Endothelial cell of umbilical vein (primary cell): Measurements from ENCODE around the gene S100A4. TPM values are rescaled to one million over a fixed set of nuclear protein-coding genes. Genes with fewer than 3 reads are reported as not detected.

Experiments used
- BruUV-seq: library from RNA; stranded (reverse); fragments of 400-500 nt; replicated peaks from 2 replicates; lab custom pipeline; 2021; lab: Mats Ljungman, UMichigan
- CTCF ChIA-PET: fragments of 300-600, 350-600 bp; sonication (Branson Sonifier 250); formaldehyde crosslinking; loops from one replicate; lab custom pipeline; 2021; ENCODE audit warnings: antibody characterized with exemption, inconsistent platforms; lab: Charles Lee
- POLR2A ChIA-PET: fragments of 300-600, 350-600 bp; sonication (Branson Sonifier 250); formaldehyde crosslinking; loops from one replicate; lab custom pipeline; 2021; ENCODE audit warnings: antibody characterized with exemption, inconsistent platforms; lab: Charles Lee
- DNase-seq: peaks from one replicate; pipeline ENCODE4 v3.0.0-alpha.2; 2011; ENCODE audit warnings: low read depth, low spot score
- FAIRE-seq: peaks from 2 replicates; lab custom pipeline; 2011; peaks lifted over from hg19 to GRCh38; lab: Jason Lieb, UNC
- H2AFZ ChIP-seq: 2 replicates; pipeline ENCODE4 v1.6.0; 2012; ENCODE audit warnings: low read depth, low read length, control low read depth, inconsistent platforms
- H3K27ac ChIP-seq: 2 replicates; pipeline ENCODE4 v1.5.1; 2011; ENCODE audit warnings: low read depth, mild to moderate bottlenecking, control low read depth, low read length, moderate library complexity; ENCODE audit not compliant: insufficient read depth
- H3K27me3 ChIP-seq, 2 experiments: 2 replicates each; pipeline versions ENCODE4 v1.6.0 to v1.6.1; 2011; ENCODE audit warnings: low read length in 2 of 2, mixed read lengths in 1 of 2; ENCODE audit not compliant: control insufficient read depth in 2 of 2, insufficient read depth in 2 of 2
- H3K36me3 ChIP-seq, 2 experiments: 2 replicates in 1 of 2; 3 replicates in 1 of 2; pipeline ENCODE4 v1.5.1; 2011; ENCODE audit warnings: low read length in 2 of 2, mild to moderate bottlenecking in 1 of 2, moderate library complexity in 1 of 2; ENCODE audit not compliant: control insufficient read depth in 2 of 2, insufficient read depth in 2 of 2; ENCODE audit errors: extremely low read depth in 1 of 2
- H3K4me1 ChIP-seq: 3 replicates; pipeline ENCODE4 v1.5.1; 2011; ENCODE audit warnings: mild to moderate bottlenecking, low read length; ENCODE audit not compliant: control insufficient read depth, insufficient read depth; ENCODE audit errors: extremely low read depth
- H3K4me2 ChIP-seq: 2 replicates; pipeline ENCODE4 v1.6.1; 2011; ENCODE audit warnings: low read length, control low read depth, mixed read lengths; ENCODE audit not compliant: insufficient read depth
- H3K4me3 ChIP-seq, 3 experiments: fragments of 200-600 bp in 1 of 3; sonication (generic), shearing (Covaris generic) in 1 of 3; replicated peaks in 1 of 3; 2 replicates each; pipeline ENCODE4 v1.5.1; 2011 to 2016; ENCODE audit warnings: control low read depth in 3 of 3, low read length in 3 of 3, mild to moderate bottlenecking in 2 of 3, inconsistent platforms in 1 of 3, low read depth in 1 of 3, moderate library complexity in 1 of 3; ENCODE audit not compliant: insufficient read depth in 1 of 3
- H3K79me2 ChIP-seq: 2 replicates; pipeline ENCODE4 v1.6.0; 2012; ENCODE audit warnings: low read length, inconsistent platforms; ENCODE audit not compliant: control insufficient read depth, insufficient read depth
- H3K9ac ChIP-seq: replicated peaks from 2 replicates; pipeline ENCODE3; 2011; ENCODE audit warnings: low read length, control low read depth; ENCODE audit not compliant: insufficient read depth; ENCODE audit errors: extremely low read depth
- H3K9me1 ChIP-seq: replicated peaks from 3 replicates; pipeline ENCODE4 v1.6.0; 2011; ENCODE audit warnings: mild to moderate bottlenecking, low read length; ENCODE audit not compliant: control insufficient read depth, insufficient read depth; ENCODE audit errors: extremely low read depth
- H3K9me3 ChIP-seq: replicated peaks from 2 replicates; pipeline ENCODE4 v1.5.1; 2012; ENCODE audit warnings: low read length, inconsistent platforms; ENCODE audit not compliant: control insufficient read depth, insufficient read depth
- H4K20me1 ChIP-seq: replicated peaks from 2 replicates; pipeline ENCODE3; 2011; ENCODE audit warnings: mild to moderate bottlenecking, low read length; ENCODE audit not compliant: control insufficient read depth, insufficient read depth; ENCODE audit errors: extremely low read depth
- CTCF ChIP-seq, 2 donors: IDR thresholded peaks; 1 replicate in 1 of 2; 2 replicates in 1 of 2; pipeline ENCODE4 v1.5.1; 2011; ENCODE audit warnings: low read length in 2 of 2, mild to moderate bottlenecking in 2 of 2, moderate library complexity in 2 of 2, control low read depth in 1 of 2, inconsistent platforms in 1 of 2, low read depth in 1 of 2; ENCODE audit not compliant: insufficient read depth in 1 of 2; ENCODE audit errors: extremely low read depth in 1 of 2
- EZH2 ChIP-seq: IDR thresholded peaks from 2 replicates; pipeline ENCODE4 v1.6.1; 2012; ENCODE audit warnings: borderline replicate concordance, low read depth, mild to moderate bottlenecking, moderate library complexity, low read length, inconsistent platforms; ENCODE audit not compliant: severe bottlenecking
- FOS ChIP-seq: IDR thresholded peaks from 2 replicates; pipeline ENCODE4 v1.6.1; 2011; ENCODE audit warnings: mild to moderate bottlenecking, low read length, moderate library complexity, borderline replicate concordance; ENCODE audit not compliant: insufficient read depth
- GATA2 ChIP-seq: IDR thresholded peaks from 2 replicates; pipeline ENCODE4 v1.7.0; 2011; ENCODE audit warnings: low read depth, mild to moderate bottlenecking, moderate library complexity, mixed read lengths, low read length; ENCODE audit not compliant: insufficient read length, insufficient read depth
- JUN ChIP-seq: IDR thresholded peaks from 2 replicates; pipeline ENCODE4 v1.6.1; 2011; ENCODE audit warnings: borderline replicate concordance, low read depth; ENCODE audit not compliant: insufficient read length, insufficient read depth
- MAX ChIP-seq: IDR thresholded peaks from 2 replicates; pipeline ENCODE4 v1.6.1; 2011; ENCODE audit not compliant: insufficient read depth, insufficient read length
- MYC ChIP-seq: IDR thresholded peaks from one replicate; pipeline ENCODE4 v1.6.1; 2011; ENCODE audit warnings: mild to moderate bottlenecking, low read depth, low read length
- POLR2A ChIP-seq: IDR thresholded peaks from 2 replicates; pipeline ENCODE4 v1.6.1; 2012; ENCODE audit warnings: low read depth, mild to moderate bottlenecking, control low read depth, low read length
- POLR2AphosphoS5 ChIP-seq: IDR thresholded peaks from 2 replicates; pipeline ENCODE4 v1.6.1; 2012; ENCODE audit warnings: low read depth, mild to moderate bottlenecking, control low read depth, low read length, moderate library complexity; ENCODE audit not compliant: insufficient read depth
- dilution Hi-C: fragments of 300-500 bp; cut with MboI; formaldehyde crosslinking; loops from one replicate; pipeline ENCODE4 v1.15.0; 2019; ENCODE audit warnings: low sequenced_read_pairs; ENCODE audit not compliant: extremely low pct_ligation_motif_present
- intact Hi-C: fragments of 100-400 bp; cut with micrococcal nuclease; formaldehyde crosslinking; loops from one replicate; pipeline ENCODE4 v1.10.0; 2022
- polyA plus RNA-seq, 4 experiments: library from polyadenylated mRNA; depleted of rRNA in 3 of 4; stranded (reverse) in 3 of 4; unstranded in 1 of 4; fragments of >200 nt; gene quantifications; 2 replicates each; pipeline versions ENCODE4 v1.2.1 to v1.2.3, GENCODE V29; 2011 to 2012; ENCODE audit warnings: missing spikeins in 1 of 4
- total RNA-seq: library from RNA; stranded (reverse); gene quantifications from 2 replicates; pipeline ENCODE4 v1.2.3, GENCODE V29; 2021

Gene S100A4
- total and polyA plus RNA-seq, 2 donors (not counting 3 experiments of a cell fraction or from before 2014, with no cell fraction given): 1.1 TPM; not detected in 1

DNA sequence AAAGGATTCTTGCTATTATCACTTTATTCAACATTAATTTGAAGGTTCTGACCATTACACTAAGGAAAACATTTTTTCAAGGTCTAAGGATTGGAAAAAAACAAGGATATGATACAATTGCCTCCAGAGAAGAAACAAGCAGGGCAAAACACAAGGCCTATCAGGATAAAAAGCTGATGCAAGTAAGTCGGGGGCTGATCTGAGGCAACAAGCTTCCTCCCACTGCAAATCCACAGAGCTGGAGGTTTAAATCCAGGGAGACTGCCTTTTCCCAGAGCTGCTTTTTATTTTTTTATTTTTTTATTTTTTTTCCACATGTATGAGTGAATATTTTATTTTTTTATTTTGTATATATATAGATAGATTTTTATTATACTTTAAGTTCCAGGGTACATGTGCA, 39.4 kb upstream of the S100A4 start:
- DNase-seq (no peak), FAIRE-seq (no peak)
- Histone ChIP-seq H3K36me3 (no peaks in the 10 kb centered on the region), H3K9ac (no peak overlapping the region), H3K9me1 (no peaks in the 10 kb centered on the region), H3K79me2 (no peaks in the 10 kb centered on the region), H3K27me3 (no peaks in the 10 kb centered on the region), H4K20me1 (no peaks in the 10 kb centered on the region), H3K4me2 (no peak overlapping the region), H3K4me1 (peaks cover 5% of the 10 kb centered on the region), H3K27ac (no peak overlapping the region), H3K9me3 (no peaks in the 10 kb centered on the region), H3K4me3 (no peak overlapping the region), H2AFZ (no peak overlapping the region)
- no TSS peak for BruUV-seq
- dilution Hi-C loops: no loop called here
- intact Hi-C loops: no loop called here
- CTCF ChIA-PET: interaction anchor here (0.8 to 4.6 kb wide), 4 partner anchors 12 to 74 kb away, joined by 3 to 24 read pairs (median 4); partner anchors contain the start of gene S100A13
- TF ChIP-seq JUN (no peak), CTCF (IDR thresholded peaks at IDR 0.05; ENCODE audit: extremely low read depth in 1 of 2, insufficient read depth in 1 of 2, low read depth in 1 of 2, low read length in 2 of 2) (no peak), MAX (no peak), POLR2A (no peak), FOS (no peak), GATA2 (no peak), EZH2 (no peak), POLR2AphosphoS5 (no peak), MYC (no peak)
- POLR2A ChIA-PET: no interaction called here
